DOHH2 (cell line): ENCODE results near the gene SELENON.

Experiments
- H3F3A ChIP-seq: fragments of 200-600 bp; sonication (generic), shearing (Covaris generic); 2 replicates; pipeline ENCODE4 v1.6.0; 2016; ENCODE audit warnings: antibody characterized with exemption, mild to moderate bottlenecking; ENCODE audit not compliant: control insufficient read depth, insufficient read depth
- H3K27ac ChIP-seq: fragments of 200-600 bp; sonication (generic); 2 replicates; pipeline ENCODE4 v1.5.1; 2014; ENCODE audit warnings: low read depth, mild to moderate bottlenecking, low read length, moderate library complexity
- H3K27me3 ChIP-seq: fragments of 200-600 bp; sonication (generic); 2 replicates; pipeline ENCODE4 v1.6.1; 2014; ENCODE audit warnings: mild to moderate bottlenecking, low read length, mixed read lengths; ENCODE audit not compliant: control insufficient read depth
- H3K36me3 ChIP-seq: fragments of 200-600 bp; sonication (generic); 2 replicates; pipeline ENCODE4 v1.6.1; 2014; ENCODE audit warnings: mild to moderate bottlenecking, low read length, moderate library complexity, mixed read lengths; ENCODE audit not compliant: control insufficient read depth
- H3K4me1 ChIP-seq: fragments of 200-600 bp; sonication (generic); 2 replicates; pipeline ENCODE4 v1.6.1; 2014; ENCODE audit warnings: mild to moderate bottlenecking, low read length, mixed read lengths; ENCODE audit not compliant: control insufficient read depth
- H3K4me2 ChIP-seq: fragments of 200-600 bp; sonication (generic); 2 replicates; pipeline ENCODE4 v1.6.0; 2014; ENCODE audit warnings: mild to moderate bottlenecking, low read length, moderate library complexity
- H3K4me3 ChIP-seq: fragments of 200-600 bp; sonication (generic); 2 replicates; pipeline ENCODE4 v1.5.1; 2014; ENCODE audit warnings: mild to moderate bottlenecking, low read length, mixed read lengths
- H3K79me2 ChIP-seq: fragments of 200-600 bp; sonication (generic); 2 replicates; pipeline ENCODE4 v1.6.1; 2014; ENCODE audit warnings: mild to moderate bottlenecking, low read length, mixed read lengths; ENCODE audit not compliant: control insufficient read depth
- H3K9me2 ChIP-seq: fragments of 200-600 bp; sonication (generic); replicated peaks from 2 replicates; pipeline ENCODE4 v1.6.1; 2014; ENCODE audit warnings: mild to moderate bottlenecking, low read length, mixed read lengths; ENCODE audit not compliant: control insufficient read depth
- H3K9me3 ChIP-seq: fragments of 200-600 bp; sonication (generic); 2 replicates; pipeline ENCODE4 v1.6.1; 2014; ENCODE audit warnings: antibody characterized with exemption, low read length, mixed read lengths; ENCODE audit not compliant: control insufficient read depth, insufficient read depth
- H4K20me1 ChIP-seq: fragments of 200-600 bp; sonication (generic); 2 replicates; pipeline ENCODE4 v1.6.0; 2014; ENCODE audit warnings: low read depth, mild to moderate bottlenecking, antibody characterized with exemption, low read length, moderate library complexity; ENCODE audit not compliant: control insufficient read depth, insufficient read depth
- EZH2phosphoT487 ChIP-seq: fragments of 200-600 bp; sonication (generic); IDR thresholded peaks from 2 replicates; pipeline ENCODE4 v1.6.1; 2017; ENCODE audit warnings: borderline replicate concordance, mild to moderate bottlenecking, antibody characterized with exemption, low read length, moderate library complexity, mixed read lengths
- TF ChIP-seq, protein P1 (sequence below): fragments of 200-600 bp; sonication (generic); IDR thresholded peaks from one replicate; pipeline ENCODE4 v1.5.1; 2014; ENCODE audit warnings: antibody characterized with exemption, mild to moderate bottlenecking, low read depth, low read length; ENCODE audit not compliant: poor library complexity, severe bottlenecking

The SELENON gene

GRCh38 chr1:25814549-25815087 lies 14.6 kb downstream of the SELENON start:
- Histone ChIP-seq H3K9me3 (no peaks in the 10 kb centered on the region), H4K20me1 (no peaks in the 10 kb centered on the region), H3K36me3 (no peaks in the 10 kb centered on the region), H3K27me3 (no peaks in the 10 kb centered on the region), H3F3A (no peaks in the 10 kb centered on the region), H3K4me3 (no peak overlapping the region), H3K9me2 (no peaks in the 10 kb centered on the region), H3K27ac (no peak overlapping the region), H3K4me2 (no peak overlapping the region), H3K4me1 (peaks cover 30% of the 10 kb centered on the region), H3K79me2 (no peaks in the 10 kb centered on the region)
- TF ChIP-seq, protein P1, sequence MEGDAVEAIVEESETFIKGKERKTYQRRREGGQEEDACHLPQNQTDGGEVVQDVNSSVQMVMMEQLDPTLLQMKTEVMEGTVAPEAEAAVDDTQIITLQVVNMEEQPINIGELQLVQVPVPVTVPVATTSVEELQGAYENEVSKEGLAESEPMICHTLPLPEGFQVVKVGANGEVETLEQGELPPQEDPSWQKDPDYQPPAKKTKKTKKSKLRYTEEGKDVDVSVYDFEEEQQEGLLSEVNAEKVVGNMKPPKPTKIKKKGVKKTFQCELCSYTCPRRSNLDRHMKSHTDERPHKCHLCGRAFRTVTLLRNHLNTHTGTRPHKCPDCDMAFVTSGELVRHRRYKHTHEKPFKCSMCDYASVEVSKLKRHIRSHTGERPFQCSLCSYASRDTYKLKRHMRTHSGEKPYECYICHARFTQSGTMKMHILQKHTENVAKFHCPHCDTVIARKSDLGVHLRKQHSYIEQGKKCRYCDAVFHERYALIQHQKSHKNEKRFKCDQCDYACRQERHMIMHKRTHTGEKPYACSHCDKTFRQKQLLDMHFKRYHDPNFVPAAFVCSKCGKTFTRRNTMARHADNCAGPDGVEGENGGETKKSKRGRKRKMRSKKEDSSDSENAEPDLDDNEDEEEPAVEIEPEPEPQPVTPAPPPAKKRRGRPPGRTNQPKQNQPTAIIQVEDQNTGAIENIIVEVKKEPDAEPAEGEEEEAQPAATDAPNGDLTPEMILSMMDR = no peak
- TF ChIP-seq EZH2phosphoT487 = no peak

DNA sequence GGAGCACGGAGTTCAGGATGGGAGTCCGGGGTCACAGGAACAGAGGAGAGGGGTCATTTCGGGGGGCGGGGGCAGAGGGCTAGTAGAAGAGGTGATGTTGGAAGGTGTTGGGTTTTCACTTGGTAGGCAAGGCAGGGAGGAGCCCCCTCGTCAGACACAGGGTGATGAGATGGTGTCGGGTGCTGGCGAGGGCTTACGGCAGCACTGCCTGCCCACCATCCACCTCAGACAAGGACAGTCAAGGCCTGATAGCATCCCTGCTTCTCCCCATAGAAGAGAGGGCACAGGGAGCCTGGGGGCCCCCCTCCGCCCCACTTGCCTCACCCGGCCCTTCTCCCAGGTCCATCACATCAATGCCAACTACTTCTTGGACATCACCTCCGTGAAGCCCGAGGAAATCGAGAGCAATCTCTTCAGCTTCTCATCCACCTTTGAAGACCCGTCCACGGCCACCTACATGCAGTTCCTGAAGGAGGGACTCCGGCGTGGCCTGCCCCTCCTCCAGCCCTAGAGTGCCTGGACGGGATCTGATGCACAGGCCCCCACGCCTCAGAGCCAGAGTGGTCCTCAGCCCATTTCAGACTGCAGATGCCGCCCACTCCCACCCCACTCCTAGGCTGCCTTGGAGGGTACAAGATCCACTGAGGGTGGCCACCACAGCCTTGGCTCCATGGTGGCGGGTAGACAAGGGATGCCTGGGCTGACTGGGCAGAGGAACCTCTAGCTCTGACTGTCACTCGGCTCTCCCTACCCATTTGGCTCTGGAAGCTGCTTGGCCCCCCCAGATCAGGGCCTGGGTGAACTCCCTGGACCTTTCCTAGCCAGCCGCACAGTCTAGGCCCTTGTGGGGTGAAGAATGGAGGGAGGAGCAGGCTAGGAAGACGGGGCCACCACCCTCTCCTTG lies 15.5 kb downstream of the SELENON start:
- Histone ChIP-seq H3K79me2 (peaks cover 3% of the 10 kb centered on the region), H3K4me1 (peaks cover 21% of the 10 kb centered on the region), H3K4me3 (no peak overlapping the region), H4K20me1 (no peaks in the 10 kb centered on the region), H3K27ac (no peak overlapping the region), H3F3A (no peaks in the 10 kb centered on the region; the same call in 1 of the 2 replicates), H3K9me3 (no peaks in the 10 kb centered on the region), H3K9me2 (no peaks in the 10 kb centered on the region), H3K27me3 (no peaks in the 10 kb centered on the region), H3K4me2 (no peak overlapping the region), H3K36me3 (no peaks in the 10 kb centered on the region; the same call in 1 of the 2 replicates)
- TF ChIP-seq, protein P1 = no peak
- no peak for TF ChIP-seq EZH2phosphoT487

GRCh38 chr1:25816112-25816718 lies 16.2 kb downstream of the SELENON start:
- H3K36me3 ChIP-seq = no peaks in the 10 kb centered on the region; the same call in 1 of the 2 replicates
- H3K27ac ChIP-seq = no peak overlapping the region
- H3F3A ChIP-seq = no peaks in the 10 kb centered on the region; the same call in 1 of the 2 replicates
- H4K20me1 ChIP-seq = no peaks in the 10 kb centered on the region
- no peaks in the 10 kb centered on the region for H3K9me2 ChIP-seq
- H3K9me3 ChIP-seq = no peaks in the 10 kb centered on the region
- H3K27me3 ChIP-seq = no peaks in the 10 kb centered on the region
- H3K79me2 ChIP-seq = peaks cover 11% of the 10 kb centered on the region
- H3K4me3 ChIP-seq = no peak overlapping the region
- peaks cover 19% of the 10 kb centered on the region for H3K4me1 ChIP-seq
- no peak overlapping the region for H3K4me2 ChIP-seq
- no peak for TF ChIP-seq EZH2phosphoT487
- TF ChIP-seq, protein P1 = no peak
